ENCODE data around the gene ARAF.
A peak's percentile ranks its signal among the peaks of the same experiment; 100 is the strongest.

The ARAF gene

DNA sequence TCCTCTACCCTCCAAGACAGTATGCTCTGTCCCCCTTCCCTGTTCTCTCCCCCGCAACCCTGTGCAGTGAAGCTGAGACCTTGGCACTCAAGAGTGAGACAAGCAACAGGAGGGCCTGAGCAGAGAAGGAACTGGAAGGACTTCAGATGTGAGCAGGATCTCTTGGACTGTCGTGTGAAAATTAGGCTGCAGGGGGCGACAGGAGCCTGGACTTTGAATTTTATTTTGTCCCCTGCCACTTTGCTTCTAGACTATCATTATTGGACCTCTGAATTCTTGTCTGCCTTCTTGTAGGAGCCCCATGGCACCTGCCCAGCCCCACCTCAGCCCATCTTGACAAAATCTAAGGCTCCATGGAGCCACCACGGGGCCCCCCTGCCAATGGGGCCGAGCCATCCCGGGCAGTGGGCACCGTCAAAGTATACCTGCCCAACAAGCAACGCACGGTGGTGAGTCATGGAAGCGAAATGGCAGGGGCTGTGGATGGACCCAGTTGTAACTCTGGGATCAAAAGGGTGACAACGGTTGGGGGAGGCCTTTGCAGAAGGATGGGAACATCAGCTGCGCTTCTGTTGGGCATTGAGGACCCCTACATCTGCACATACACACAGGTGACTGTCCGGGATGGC lies 1.7 kb downstream of the ARAF start:
- Histone ChIP-seq H3K9ac (ENCODE audit: low read length) (no peak overlapping the region), H3K4me2 (ENCODE audit: low read length) (peak overlapping the region; percentile 55), H3K79me2 (ENCODE audit: low read length) (peaks cover 38% of the 10 kb centered on the region), H3K27ac (ENCODE audit: low read length) (no peak overlapping the region), H2AFZ (ENCODE audit: low read depth, low read length) (no peak overlapping the region), H3K36me3 (replicated peaks; ENCODE audit: low read depth, low read length) (peaks cover 30% of the 10 kb centered on the region), H3K4me3 (ENCODE audit: low read length) (0 out of 2 replicates have a peak overlapping the region, but pooled peaks have one; percentile 16), H4K20me1 (ENCODE audit: insufficient read depth, low read length) (0 out of 2 replicates have a peak, but pooled peaks cover 4% of the 10 kb centered on the region), H3K9me3 (ENCODE audit: insufficient read depth, low read length) (no peaks in the 10 kb centered on the region), H3K27me3 (ENCODE audit: low read depth, low read length) (no peaks in the 10 kb centered on the region), H3K4me1 (ENCODE audit: low read length) (peaks cover 51% of the 10 kb centered on the region)
- no peak for TF ChIP-seq EZH2phosphoT487 (IDR thresholded peaks at IDR 0.05; ENCODE audit: low read depth)
- TF ChIP-seq, protein P1, sequence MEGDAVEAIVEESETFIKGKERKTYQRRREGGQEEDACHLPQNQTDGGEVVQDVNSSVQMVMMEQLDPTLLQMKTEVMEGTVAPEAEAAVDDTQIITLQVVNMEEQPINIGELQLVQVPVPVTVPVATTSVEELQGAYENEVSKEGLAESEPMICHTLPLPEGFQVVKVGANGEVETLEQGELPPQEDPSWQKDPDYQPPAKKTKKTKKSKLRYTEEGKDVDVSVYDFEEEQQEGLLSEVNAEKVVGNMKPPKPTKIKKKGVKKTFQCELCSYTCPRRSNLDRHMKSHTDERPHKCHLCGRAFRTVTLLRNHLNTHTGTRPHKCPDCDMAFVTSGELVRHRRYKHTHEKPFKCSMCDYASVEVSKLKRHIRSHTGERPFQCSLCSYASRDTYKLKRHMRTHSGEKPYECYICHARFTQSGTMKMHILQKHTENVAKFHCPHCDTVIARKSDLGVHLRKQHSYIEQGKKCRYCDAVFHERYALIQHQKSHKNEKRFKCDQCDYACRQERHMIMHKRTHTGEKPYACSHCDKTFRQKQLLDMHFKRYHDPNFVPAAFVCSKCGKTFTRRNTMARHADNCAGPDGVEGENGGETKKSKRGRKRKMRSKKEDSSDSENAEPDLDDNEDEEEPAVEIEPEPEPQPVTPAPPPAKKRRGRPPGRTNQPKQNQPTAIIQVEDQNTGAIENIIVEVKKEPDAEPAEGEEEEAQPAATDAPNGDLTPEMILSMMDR (IDR thresholded peaks at IDR 0.05; ENCODE audit: low read depth, low read length) = peak; percentile 38

GRCh38 chrX:47563801-47564315 lies 2.9 kb downstream of the ARAF start:
- Histone ChIP-seq H3K9ac (ENCODE audit: low read length) (peak overlapping the region; percentile 19; the same call in 1 of the 2 replicates), H3K4me3 (ENCODE audit: low read length) (no peak overlapping the region), H4K20me1 (ENCODE audit: insufficient read depth, low read length) (0 out of 2 replicates have a peak, but pooled peaks cover 4% of the 10 kb centered on the region), H3K4me2 (ENCODE audit: low read length) (peak overlapping the region; percentile 47), H3K4me1 (ENCODE audit: low read length) (peaks cover 51% of the 10 kb centered on the region), H2AFZ (ENCODE audit: low read depth, low read length) (no peak overlapping the region), H3K9me3 (ENCODE audit: insufficient read depth, low read length) (no peaks in the 10 kb centered on the region), H3K27ac (ENCODE audit: low read length) (peak overlapping the region; percentile 54), H3K36me3 (replicated peaks; ENCODE audit: low read depth, low read length) (peaks cover 38% of the 10 kb centered on the region), H3K79me2 (ENCODE audit: low read length) (peaks cover 38% of the 10 kb centered on the region), H3K27me3 (ENCODE audit: low read depth, low read length) (no peaks in the 10 kb centered on the region)
- no peak for TF ChIP-seq EZH2phosphoT487 (IDR thresholded peaks at IDR 0.05; ENCODE audit: low read depth)
- TF ChIP-seq, protein P1 (IDR thresholded peaks at IDR 0.05; ENCODE audit: low read depth, low read length) = no peak

GRCh38 chrX:47564438-47565085 lies 3.6 kb downstream of the ARAF start:
- peaks cover 45% of the 10 kb centered on the region for H3K36me3 ChIP-seq (replicated peaks; ENCODE audit: low read depth, low read length)
- H3K27ac ChIP-seq (ENCODE audit: low read length) = peak overlapping the region; percentile 54
- no peaks in the 10 kb centered on the region for H3K9me3 ChIP-seq (ENCODE audit: insufficient read depth, low read length)
- peaks cover 38% of the 10 kb centered on the region for H3K79me2 ChIP-seq (ENCODE audit: low read length)
- peaks cover 51% of the 10 kb centered on the region for H3K4me1 ChIP-seq (ENCODE audit: low read length)
- peak overlapping the region; percentile 47 for H3K4me2 ChIP-seq (ENCODE audit: low read length)
- H2AFZ ChIP-seq (ENCODE audit: low read depth, low read length) = no peak overlapping the region
- TF ChIP-seq EZH2phosphoT487 (IDR thresholded peaks at IDR 0.05; ENCODE audit: low read depth) = no peak
- TF ChIP-seq, protein P1 (IDR thresholded peaks at IDR 0.05; ENCODE audit: low read depth, low read length) = no peak
- H3K9ac ChIP-seq (ENCODE audit: low read length) = peak overlapping the region; percentile 19; the same call in 1 of the 2 replicates
- 0 out of 2 replicates have a peak, but pooled peaks cover 4% of the 10 kb centered on the region for H4K20me1 ChIP-seq (ENCODE audit: insufficient read depth, low read length)
- H3K4me3 ChIP-seq (ENCODE audit: low read length) = no peak overlapping the region
- H3K27me3 ChIP-seq (ENCODE audit: low read depth, low read length) = no peaks in the 10 kb centered on the region

DNA sequence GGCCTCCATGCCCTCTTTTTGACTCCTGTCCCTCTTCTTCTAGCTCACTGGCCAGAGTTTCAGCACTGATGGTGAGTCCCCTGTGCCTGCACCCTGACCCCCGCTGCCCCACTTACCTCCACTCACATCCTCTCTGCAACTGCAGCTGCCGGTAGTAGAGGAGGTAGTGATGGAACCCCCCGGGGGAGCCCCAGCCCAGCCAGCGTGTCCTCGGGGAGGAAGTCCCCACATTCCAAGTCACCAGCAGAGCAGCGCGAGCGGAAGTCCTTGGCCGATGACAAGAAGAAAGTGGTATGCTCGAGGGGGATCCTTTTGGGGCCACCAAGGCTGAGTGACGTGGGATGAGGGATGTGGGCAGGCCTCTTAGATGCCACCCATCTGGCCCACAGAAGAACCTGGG lies 5.8 kb downstream of the ARAF start:
- no peaks in the 10 kb centered on the region for H3K27me3 ChIP-seq (ENCODE audit: low read depth, low read length)
- peak overlapping the region; percentile 10; the same call in 1 of the 2 replicates for H3K9ac ChIP-seq (ENCODE audit: low read length)
- H3K9me3 ChIP-seq (ENCODE audit: insufficient read depth, low read length) = no peaks in the 10 kb centered on the region
- TF ChIP-seq, protein P1 (IDR thresholded peaks at IDR 0.05; ENCODE audit: low read depth, low read length) = no peak
- TF ChIP-seq EZH2phosphoT487 (IDR thresholded peaks at IDR 0.05; ENCODE audit: low read depth) = no peak
- peak overlapping the region; percentile 50 for H3K27ac ChIP-seq (ENCODE audit: low read length)
- 0 out of 2 replicates have a peak, but pooled peaks cover 2% of the 10 kb centered on the region for H4K20me1 ChIP-seq (ENCODE audit: insufficient read depth, low read length)
- H2AFZ ChIP-seq (ENCODE audit: low read depth, low read length) = no peak overlapping the region
- peak overlapping the region; percentile 49 for H3K4me2 ChIP-seq (ENCODE audit: low read length)
- peaks cover 45% of the 10 kb centered on the region for H3K4me1 ChIP-seq (ENCODE audit: low read length)
- peaks cover 55% of the 10 kb centered on the region for H3K36me3 ChIP-seq (replicated peaks; ENCODE audit: low read depth, low read length)
- H3K79me2 ChIP-seq (ENCODE audit: low read length) = peaks cover 28% of the 10 kb centered on the region
- peak overlapping the region; percentile 33; the same call in 1 of the 2 replicates for H3K4me3 ChIP-seq (ENCODE audit: low read length)
